ENCODE measurements around the gene CRY2. TPM values are rescaled to one million over a fixed set of nuclear protein-coding genes. Genes with fewer than 3 reads are reported as not detected.
"Not testable (repeated sequence)": the region's sequence is repeated elsewhere in the genome, so short reads cannot be mapped to it uniquely, and the experiment has no call there.

The CRY2 gene
- total and polyA plus RNA-seq, 2 of the 8 experiments (the other 6 are each of a cell fraction or from before 2014, with no cell fraction given): 8.0 to 9.4 TPM

GRCh38 chr11:45840251-45840650 lies 7.0 kb upstream of the CRY2 start:
- H3K23me2 ChIP-seq (ENCODE audit: low read depth, low read length); H3K27ac ChIP-seq (ENCODE audit: low read depth, low read length); H3K36me3 ChIP-seq (ENCODE audit: control insufficient read depth in 2 of 4, insufficient read depth in 4 of 4, low read length in 3 of 4); H3K9me3 ChIP-seq (ENCODE audit: insufficient read depth in 2 of 2, low read depth in 1 of 2, low read length in 1 of 2); H2BK120ac ChIP-seq (replicated peaks; ENCODE audit: low read depth, low read length); H3K4me3 ChIP-seq (ENCODE audit: extremely low read depth in 1 of 4, insufficient read depth in 2 of 4, low read depth in 3 of 4, low read length in 4 of 4); H4K20me1 ChIP-seq (replicated peaks in 1 of 2; ENCODE audit: control insufficient read depth in 1 of 2, insufficient read depth in 2 of 2, low read length in 2 of 2); H3K79me1 ChIP-seq (ENCODE audit: low read depth, low read length); H3K14ac ChIP-seq (ENCODE audit: insufficient read length); H3K56ac ChIP-seq (replicated peaks; ENCODE audit: insufficient read length, low read depth, low read length); H3K79me2 ChIP-seq (ENCODE audit: control insufficient read depth in 1 of 2, insufficient read depth in 2 of 2, low read length in 2 of 2); H4K8ac ChIP-seq (ENCODE audit: extremely low read depth, insufficient read depth, low read length); H3K18ac ChIP-seq (ENCODE audit: extremely low read depth, low read length); H3K23ac ChIP-seq (ENCODE audit: insufficient read length); DNase-seq (ENCODE audit: low read depth in 1 of 2, low spot score in 2 of 2); H3K4me2 ChIP-seq (ENCODE audit: insufficient read depth in 1 of 2, low read depth in 2 of 2, low read length in 2 of 2); H2BK15ac ChIP-seq (ENCODE audit: low read length); FAIRE-seq; H2BK12ac ChIP-seq (ENCODE audit: low read depth, low read length); H2AFZ ChIP-seq (ENCODE audit: low read length); CTCF ChIA-PET (ENCODE audit: partially characterized antibody); H3K27me3 ChIP-seq (replicated peaks in 1 of 4; ENCODE audit: control insufficient read depth in 3 of 4, extremely low read depth in 1 of 4, insufficient read depth in 3 of 4, low read length in 3 of 4); H4K5ac ChIP-seq (ENCODE audit: insufficient read length, low read depth, low read length); H3K4me1 ChIP-seq (replicated peaks in 1 of 4; ENCODE audit: control insufficient read depth in 3 of 4, insufficient read depth in 4 of 4, low read length in 3 of 4); H4K91ac ChIP-seq (replicated peaks; ENCODE audit: insufficient read length, low read length); H2AK5ac ChIP-seq (ENCODE audit: low read depth, low read length); H2BK5ac ChIP-seq (ENCODE audit: low read depth, low read length); H2BK20ac ChIP-seq (ENCODE audit: low read length); H3K9ac ChIP-seq (replicated peaks in 1 of 4; ENCODE audit: extremely low read depth in 1 of 4, low read depth in 3 of 4, low read length in 3 of 4); H3K4ac ChIP-seq (replicated peaks; ENCODE audit: insufficient read length, low read depth, low read length); POLR2A ChIA-PET (ENCODE audit: partially characterized antibody): not testable (repeated sequence)
- WGBS, 2 experiments (ENCODE audit: extremely low coverage in 1 of 2, insufficient coverage in 1 of 2, insufficient read length in 1 of 2, insufficient replicate concordance in 2 of 2, low coverage in 1 of 2, low lambda C conversion rate in 2 of 2, missing lambda C conversion rate in 1 of 2): 88% methylated on average over 13 of the region's 13 CpGs; no CpG with 5 or more reads in 1 of the 2 experiments

Measured in H1 (cell line).